ENCODE results near the gene PPIL1.

Gene PPIL1

GRCh38 chr6:36862848-36863382, 11.7 kb downstream of the PPIL1 start:
- H4K8ac ChIP-seq (ENCODE audit: low read depth, low read length), result no peak overlapping the region
- no peak overlapping the region for H3K9ac ChIP-seq (ENCODE audit: low read length)
- no CpG with 5 or more reads among the region's 4 CpGs for WGBS (ENCODE audit: extremely low coverage, insufficient coverage, low lambda C conversion rate)
- no peak overlapping the region for H2BK15ac ChIP-seq (replicated peaks; ENCODE audit: low read depth)
- H3K27me3 ChIP-seq (ENCODE audit: insufficient read depth, low read length, poor library complexity), result no peaks in the 10 kb centered on the region
- DNase-seq, result no peak
- H3K23ac ChIP-seq (ENCODE audit: low read length), result no peak overlapping the region
- peaks cover 49% of the 10 kb centered on the region for H3K79me2 ChIP-seq (ENCODE audit: control insufficient read depth, insufficient read depth, low read length)
- no peak overlapping the region for H3K4me3 ChIP-seq (ENCODE audit: low read length)
- no peak overlapping the region for H3K56ac ChIP-seq (ENCODE audit: low read length)
- H2BK120ac ChIP-seq (ENCODE audit: low read depth, low read length), result no peak overlapping the region
- peaks cover 7% of the 10 kb centered on the region for H3K36me3 ChIP-seq (ENCODE audit: control insufficient read depth, insufficient read depth, low read length)
- no peak overlapping the region for H3K18ac ChIP-seq (ENCODE audit: low read length)
- no peak overlapping the region for H2AK5ac ChIP-seq (ENCODE audit: low read length)
- no peak overlapping the region for H3K4ac ChIP-seq (ENCODE audit: low read depth, low read length)
- H4K5ac ChIP-seq (ENCODE audit: low read length), result no peak overlapping the region
- no peak overlapping the region for H3K27ac ChIP-seq (ENCODE audit: low read depth, low read length)
- H3K4me2 ChIP-seq (ENCODE audit: low read length), result no peak overlapping the region
- H3K4me1 ChIP-seq (ENCODE audit: control insufficient read depth, low read depth, low read length), result peaks cover 2% of the 10 kb centered on the region
- no peak overlapping the region for H2BK5ac ChIP-seq (ENCODE audit: low read length)
- H3K79me1 ChIP-seq (ENCODE audit: low read length), result peaks cover 35% of the 10 kb centered on the region

- H3K4me3 ChIP-seq (ENCODE audit: low read length), result no peak overlapping the region
- H3K4me2 ChIP-seq (ENCODE audit: low read length), result no peak overlapping the region
- H3K79me2 ChIP-seq (ENCODE audit: control insufficient read depth, insufficient read depth, low read length), result peaks cover 43% of the 10 kb centered on the region
- no peak overlapping the region for H2AK5ac ChIP-seq (ENCODE audit: low read length)
- no peaks in the 10 kb centered on the region for H3K4me1 ChIP-seq (ENCODE audit: control insufficient read depth, low read depth, low read length)
- H3K4ac ChIP-seq (ENCODE audit: low read depth, low read length), result no peak overlapping the region
- H3K36me3 ChIP-seq (ENCODE audit: control insufficient read depth, insufficient read depth, low read length), result peaks cover 7% of the 10 kb centered on the region
- no peak overlapping the region for H3K9ac ChIP-seq (ENCODE audit: low read length)
- H3K79me1 ChIP-seq (ENCODE audit: low read length), result peaks cover 32% of the 10 kb centered on the region
- no peak overlapping the region for H2BK5ac ChIP-seq (ENCODE audit: low read length)
- no peak overlapping the region for H3K27ac ChIP-seq (ENCODE audit: low read depth, low read length)
- H2BK120ac ChIP-seq (ENCODE audit: low read depth, low read length), result no peak overlapping the region
- DNase-seq, result no peak
- H3K56ac ChIP-seq (ENCODE audit: low read length), result no peak overlapping the region
- no CpG with 5 or more reads among the region's 8 CpGs for WGBS (ENCODE audit: extremely low coverage, insufficient coverage, low lambda C conversion rate)
- no peak overlapping the region for H4K5ac ChIP-seq (ENCODE audit: low read length)
- no peak overlapping the region for H4K8ac ChIP-seq (ENCODE audit: low read depth, low read length)
- no peak overlapping the region for H3K18ac ChIP-seq (ENCODE audit: low read length)
- no peaks in the 10 kb centered on the region for H3K27me3 ChIP-seq (ENCODE audit: insufficient read depth, low read length, poor library complexity)
- no peak overlapping the region for H3K23ac ChIP-seq (ENCODE audit: low read length)
- no peak overlapping the region for H2BK15ac ChIP-seq (replicated peaks; ENCODE audit: low read depth)
These were observed 12.3 kb downstream of the PPIL1 start for GRCh38 chr6:36862164-36862847.

- WGBS (ENCODE audit: extremely low coverage, insufficient coverage, low lambda C conversion rate), result no CpG with 5 or more reads among the region's 7 CpGs
- peaks cover 10% of the 10 kb centered on the region for H3K36me3 ChIP-seq (ENCODE audit: control insufficient read depth, insufficient read depth, low read length)
These were observed 14.5 kb downstream of the PPIL1 start for GRCh38 chr6:36860126-36860525.

GRCh38 chr6:36858407-36858981, 16.1 kb downstream of the PPIL1 start:
- H3K4me3 ChIP-seq (ENCODE audit: low read length), result no peak overlapping the region
- no peak overlapping the region for H3K18ac ChIP-seq (ENCODE audit: low read length)
- H3K79me1 ChIP-seq (ENCODE audit: low read length), result peaks cover 15% of the 10 kb centered on the region
- no peak overlapping the region for H3K56ac ChIP-seq (ENCODE audit: low read length)
- no peak overlapping the region for H2BK5ac ChIP-seq (ENCODE audit: low read length)
- peaks cover 5% of the 10 kb centered on the region for H3K36me3 ChIP-seq (ENCODE audit: control insufficient read depth, insufficient read depth, low read length)
- DNase-seq, result peak; percentile 63
- H2BK15ac ChIP-seq (replicated peaks; ENCODE audit: low read depth), result no peak overlapping the region
- H2BK120ac ChIP-seq (ENCODE audit: low read depth, low read length), result no peak overlapping the region
- no peak overlapping the region for H2AK5ac ChIP-seq (ENCODE audit: low read length)
- H3K4me1 ChIP-seq (ENCODE audit: control insufficient read depth, low read depth, low read length), result no peaks in the 10 kb centered on the region
- H3K23ac ChIP-seq (ENCODE audit: low read length), result no peak overlapping the region
- H3K27me3 ChIP-seq (ENCODE audit: insufficient read depth, low read length, poor library complexity), result no peaks in the 10 kb centered on the region
- H4K5ac ChIP-seq (ENCODE audit: low read length), result no peak overlapping the region
- no peak overlapping the region for H4K8ac ChIP-seq (ENCODE audit: low read depth, low read length)
- no CpG with 5 or more reads among the region's 6 CpGs for WGBS (ENCODE audit: extremely low coverage, insufficient coverage, low lambda C conversion rate)
- no peak overlapping the region for H3K4me2 ChIP-seq (ENCODE audit: low read length)
- H3K9ac ChIP-seq (ENCODE audit: low read length), result no peak overlapping the region
- no peak overlapping the region for H3K4ac ChIP-seq (ENCODE audit: low read depth, low read length)
- peak overlapping the region; percentile 31 for H3K27ac ChIP-seq (ENCODE audit: low read depth, low read length)
- H3K79me2 ChIP-seq (ENCODE audit: control insufficient read depth, insufficient read depth, low read length), result peaks cover 20% of the 10 kb centered on the region

More at GRCh38 chr6:36860126-36860525, 14.5 kb downstream of the PPIL1 start:
- Histone ChIP-seq H4K5ac (ENCODE audit: low read length) (no peak overlapping the region), H2AK5ac (ENCODE audit: low read length) (no peak overlapping the region), H3K4me3 (ENCODE audit: low read length) (no peak overlapping the region), H3K27ac (ENCODE audit: low read depth, low read length) (no peak overlapping the region), H3K18ac (ENCODE audit: low read length) (no peak overlapping the region), H3K4me2 (ENCODE audit: low read length) (no peak overlapping the region), H2BK5ac (ENCODE audit: low read length) (no peak overlapping the region), H3K79me1 (ENCODE audit: low read length) (peaks cover 30% of the 10 kb centered on the region), H3K4me1 (ENCODE audit: control insufficient read depth, low read depth, low read length) (no peaks in the 10 kb centered on the region), H2BK120ac (ENCODE audit: low read depth, low read length) (no peak overlapping the region), H3K79me2 (ENCODE audit: control insufficient read depth, insufficient read depth, low read length) (peaks cover 34% of the 10 kb centered on the region), H3K27me3 (ENCODE audit: insufficient read depth, low read length, poor library complexity) (no peaks in the 10 kb centered on the region), H4K8ac (ENCODE audit: low read depth, low read length) (no peak overlapping the region), H2BK15ac (replicated peaks; ENCODE audit: low read depth) (no peak overlapping the region), H3K4ac (ENCODE audit: low read depth, low read length) (no peak overlapping the region), H3K23ac (ENCODE audit: low read length) (no peak overlapping the region), H3K56ac (ENCODE audit: low read length) (no peak overlapping the region), H3K9ac (ENCODE audit: low read length) (no peak overlapping the region)
- DNase-seq, result no peak

- Histone ChIP-seq H2BK120ac (ENCODE audit: low read depth, low read length) (no peak overlapping the region), H2BK5ac (ENCODE audit: low read length) (no peak overlapping the region), H4K5ac (ENCODE audit: low read length) (no peak overlapping the region), H3K56ac (ENCODE audit: low read length) (no peak overlapping the region), H3K79me2 (ENCODE audit: control insufficient read depth, insufficient read depth, low read length) (peaks cover 11% of the 10 kb centered on the region), H3K4me3 (ENCODE audit: low read length) (no peak overlapping the region), H3K79me1 (ENCODE audit: low read length) (peaks cover 9% of the 10 kb centered on the region), H3K18ac (ENCODE audit: low read length) (no peak overlapping the region), H2AK5ac (ENCODE audit: low read length) (no peak overlapping the region), H3K4ac (ENCODE audit: low read depth, low read length) (no peak overlapping the region), H4K8ac (ENCODE audit: low read depth, low read length) (no peak overlapping the region), H2BK15ac (replicated peaks; ENCODE audit: low read depth) (no peak overlapping the region), H3K27me3 (ENCODE audit: insufficient read depth, low read length, poor library complexity) (no peaks in the 10 kb centered on the region), H3K4me2 (ENCODE audit: low read length) (no peak overlapping the region), H3K36me3 (ENCODE audit: control insufficient read depth, insufficient read depth, low read length) (peaks cover 5% of the 10 kb centered on the region), H3K27ac (ENCODE audit: low read depth, low read length) (no peak overlapping the region), H3K4me1 (ENCODE audit: control insufficient read depth, low read depth, low read length) (no peaks in the 10 kb centered on the region), H3K23ac (ENCODE audit: low read length) (no peak overlapping the region), H3K9ac (ENCODE audit: low read length) (no peak overlapping the region)
- no CpG with 5 or more reads among the region's 4 CpGs for WGBS (ENCODE audit: extremely low coverage, insufficient coverage, low lambda C conversion rate)
- DNase-seq, result no peak
These were observed 17.3 kb downstream of the PPIL1 start for GRCh38 chr6:36857325-36857724.

Measured in mesendoderm (in vitro differentiated cells).